Chondrocyte (in vitro differentiated cells): ENCODE measurements around the gene CD37. TPM values are rescaled to one million over a fixed set of nuclear protein-coding genes. Genes with fewer than 3 reads are reported as not detected.

Experiments used
- DNase-seq: peaks from one replicate; pipeline ENCODE4 v3.0.0; 2021; ENCODE audit warnings: mixed read lengths, low spot score
- H3K27ac Mint-ChIP-seq: one replicate; pipeline ENCODE4 v1.8.0; 2021; ENCODE audit warnings: mild to moderate bottlenecking, moderate library complexity, mixed read lengths; ENCODE audit not compliant: unreplicated experiment
- H3K27me3 Mint-ChIP-seq: 2 replicates; pipeline ENCODE4 v1.8.0; 2021; ENCODE audit warnings: low read depth, mixed read lengths
- H3K36me3 Mint-ChIP-seq: 2 replicates; pipeline ENCODE4 v1.8.0; 2021; ENCODE audit warnings: low read depth, mixed read lengths
- H3K4me1 Mint-ChIP-seq: 2 replicates; pipeline ENCODE4 v1.8.0; 2021; ENCODE audit warnings: low read depth, mild to moderate bottlenecking, mixed read lengths
- H3K4me3 Mint-ChIP-seq: one replicate; pipeline ENCODE4 v1.8.0; 2021; ENCODE audit warnings: mild to moderate bottlenecking, moderate library complexity, mixed read lengths; ENCODE audit not compliant: unreplicated experiment
- H3K9me3 Mint-ChIP-seq: 2 replicates; pipeline ENCODE4 v1.8.0; 2021; ENCODE audit warnings: low read depth, mixed read lengths
- CTCF ChIP-seq: fragments of 200-600 bp; sonication (generic); IDR thresholded peaks from 2 replicates; pipeline ENCODE4 v1.5.0; 2021; ENCODE audit warnings: antibody characterized with exemption, mild to moderate bottlenecking, moderate library complexity
- total RNA-seq: library from RNA; stranded (reverse); gene quantifications from 3 replicates; pipeline ENCODE4 v1.2.1, GENCODE V29; 2021

Gene CD37
- total RNA-seq, 1 donor from 2014 or later, result not detected

GRCh38 chr19:49361438-49362047 lies 26.3 kb downstream of the CD37 start:
- Mint-ChIP-seq H3K4me1 (peaks cover 25% of the 10 kb centered on the region), H3K36me3 (peaks cover 7% of the 10 kb centered on the region), H3K9me3 (no peaks in the 10 kb centered on the region), H3K4me3 (no peak overlapping the region), H3K27me3 (no peaks in the 10 kb centered on the region), H3K27ac (no peak overlapping the region)
- TF ChIP-seq CTCF, result no peak
- no peak for DNase-seq

GRCh38 chr19:49362048-49362928 lies 27.1 kb downstream of the CD37 start, which contains the start of gene TEAD2:
Gene TEAD2, minus strand, starts transcription at chr19:49362416. Its CDS starts 2,341 bp downstream, at chr19:49360075.
- H3K27me3 Mint-ChIP-seq, result no peaks in the 10 kb centered on the region
- H3K4me1 Mint-ChIP-seq, result peaks cover 17% of the 10 kb centered on the region
- peaks cover 4% of the 10 kb centered on the region for H3K36me3 Mint-ChIP-seq
- H3K27ac Mint-ChIP-seq, result no peak within 1 kb of the TSS
- no peak within 1 kb of the TSS for H3K4me3 Mint-ChIP-seq
- no peak for TF ChIP-seq CTCF
- DNase-seq, result no peak
- no peaks in the 10 kb centered on the region for H3K9me3 Mint-ChIP-seq

GRCh38 chr19:49362929-49363267 lies 27.7 kb downstream of the CD37 start:
- H3K4me3 Mint-ChIP-seq, result no peak overlapping the region
- H3K36me3 Mint-ChIP-seq, result peaks cover 4% of the 10 kb centered on the region
- TF ChIP-seq CTCF, result no peak
- no peak for DNase-seq
- H3K4me1 Mint-ChIP-seq, result peaks cover 14% of the 10 kb centered on the region
- no peaks in the 10 kb centered on the region for H3K27me3 Mint-ChIP-seq
- H3K27ac Mint-ChIP-seq, result no peak overlapping the region
- no peaks in the 10 kb centered on the region for H3K9me3 Mint-ChIP-seq

DNA sequence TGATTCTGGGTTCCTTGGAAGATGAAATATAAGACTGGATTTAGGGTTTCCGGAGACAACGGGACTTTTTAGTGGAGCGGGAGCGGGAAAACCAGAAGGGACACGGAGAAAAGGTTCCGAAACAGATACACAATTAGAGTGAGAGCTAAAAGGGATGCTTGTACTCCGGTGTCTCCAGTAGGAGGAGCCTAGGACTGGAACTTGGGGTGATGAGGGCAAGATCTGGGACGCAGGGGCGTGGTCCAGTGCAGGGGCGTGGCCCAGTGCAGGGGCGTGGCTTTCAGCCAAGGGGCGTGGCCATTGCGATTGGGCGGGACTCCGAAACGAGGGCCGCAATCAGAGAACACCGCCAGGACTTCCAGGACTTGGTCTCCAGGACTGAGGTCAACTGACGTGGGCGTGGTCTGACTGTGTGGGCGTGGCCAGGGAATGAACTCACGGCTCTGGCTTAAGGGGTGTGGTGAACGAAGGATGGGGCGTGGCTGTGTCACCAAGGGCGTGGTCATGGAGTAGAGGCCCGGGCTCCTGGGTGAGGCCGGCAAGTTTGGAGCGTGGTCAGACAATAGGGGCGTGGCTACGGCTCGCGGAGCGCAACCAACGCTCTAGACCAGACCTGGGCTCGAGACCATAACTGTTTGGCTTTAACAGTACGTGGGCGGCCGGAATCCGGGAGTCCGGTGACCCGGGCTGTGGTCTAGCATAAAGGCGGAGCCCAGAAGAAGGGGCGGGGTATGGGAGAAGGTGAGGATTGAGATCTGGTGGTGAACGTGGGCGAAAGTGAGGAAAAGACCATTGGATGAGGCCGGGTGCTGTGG lies 28.3 kb downstream of the CD37 start, which contains the start of gene DKKL1:
TSS of gene DKKL1 (plus strand) at position 610 of the 815 bp plus-strand sequence. CDS start at position 732, 122 bp downstream.
- no peaks in the 10 kb centered on the region for H3K27me3 Mint-ChIP-seq
- H3K27ac Mint-ChIP-seq, result no peak within 1 kb of the TSS
- peaks cover 12% of the 10 kb centered on the region for H3K4me1 Mint-ChIP-seq
- no peak within 1 kb of the TSS for H3K4me3 Mint-ChIP-seq
- no peaks in the 10 kb centered on the region for H3K9me3 Mint-ChIP-seq
- no peaks in the 10 kb centered on the region for H3K36me3 Mint-ChIP-seq
- peak; percentile 58 for TF ChIP-seq CTCF
- peak; percentile 99 for DNase-seq
